HepG2 (cell line): Measurements from ENCODE around the gene CATSPERD. TPM values are rescaled to one million over a fixed set of nuclear protein-coding genes. Genes with fewer than 3 reads are reported as not detected.

Experiments
- ATF6 ChIP-seq: sonication (generic); formaldehyde crosslinking; conservative IDR thresholded peaks from 2 replicates; pipeline ENCODE4 v1.4.0; 2020; ENCODE audit warnings: missing genetic modification reagents
- EED ChIP-seq: sonication (generic); formaldehyde crosslinking; IDR thresholded peaks from 2 replicates; pipeline ENCODE4 v1.5.0; 2020; ENCODE audit warnings: mild to moderate bottlenecking, missing genetic modification reagents
- HES4 ChIP-seq: sonication (generic); formaldehyde crosslinking; IDR thresholded peaks from 2 replicates; pipeline ENCODE4 v1.9.0; 2021; ENCODE audit warnings: mild to moderate bottlenecking, missing genetic modification reagents, borderline replicate concordance
- ISL2 ChIP-seq: sonication (generic); formaldehyde crosslinking; IDR thresholded peaks from 2 replicates; pipeline ENCODE4 v1.5.0; 2020; ENCODE audit warnings: missing genetic modification reagents
- KLF12 ChIP-seq: sonication (generic); formaldehyde crosslinking; IDR thresholded peaks from 2 replicates; pipeline ENCODE4 v1.4.0; 2020; ENCODE audit warnings: missing genetic modification reagents, borderline replicate concordance
- LBX2 ChIP-seq: sonication (generic); formaldehyde crosslinking; IDR thresholded peaks from 2 replicates; pipeline ENCODE4 v1.5.0; 2020; ENCODE audit warnings: missing genetic modification reagents, mild to moderate bottlenecking, borderline replicate concordance
- NRL ChIP-seq: sonication (generic); formaldehyde crosslinking; IDR thresholded peaks from 2 replicates; pipeline ENCODE4 v1.5.0; 2020; ENCODE audit warnings: missing genetic modification reagents, mild to moderate bottlenecking, moderate library complexity, borderline replicate concordance
- SKIL ChIP-seq: sonication (generic); formaldehyde crosslinking; IDR thresholded peaks from 2 replicates; pipeline ENCODE4 v1.8.0; 2022; ENCODE audit warnings: missing genetic modification reagents, mild to moderate bottlenecking, moderate library complexity, borderline replicate concordance
- TGIF2 ChIP-seq: IDR thresholded peaks from 2 replicates; pipeline ENCODE4 v1.6.1; 2016; ENCODE audit warnings: control low read depth, missing compliant biosample characterization
- ZNF275 ChIP-seq: sonication (generic); formaldehyde crosslinking; IDR thresholded peaks from 2 replicates; pipeline ENCODE4 v1.8.0; 2022; ENCODE audit warnings: missing genetic modification reagents, mild to moderate bottlenecking, inconsistent platforms, borderline replicate concordance
- ZNF280B ChIP-seq: sonication (generic); formaldehyde crosslinking; IDR thresholded peaks from 2 replicates; pipeline ENCODE4 v1.5.0; 2020; ENCODE audit warnings: missing genetic modification reagents, mild to moderate bottlenecking, borderline replicate concordance
- ZNF296 ChIP-seq: sonication (generic); formaldehyde crosslinking; conservative IDR thresholded peaks from 2 replicates; pipeline ENCODE4 v1.5.0; 2020; ENCODE audit warnings: mild to moderate bottlenecking, missing genetic modification reagents
- ZNF362 ChIP-seq: sonication (generic); formaldehyde crosslinking; IDR thresholded peaks from 2 replicates; pipeline ENCODE4 v1.4.0; 2020; ENCODE audit warnings: missing genetic modification reagents, mild to moderate bottlenecking, borderline replicate concordance
- ZNF432 ChIP-seq: sonication (generic); formaldehyde crosslinking; IDR thresholded peaks from 2 replicates; pipeline ENCODE4 v1.5.0; 2020; ENCODE audit warnings: missing genetic modification reagents, mild to moderate bottlenecking, borderline replicate concordance
- ZNF496 ChIP-seq: sonication (generic); formaldehyde crosslinking; IDR thresholded peaks from 2 replicates; pipeline ENCODE4 v1.8.1; 2023; ENCODE audit warnings: mild to moderate bottlenecking, moderate library complexity, missing genetic modification reagents; ENCODE audit not compliant: insufficient replicate concordance
- ZNF780A ChIP-seq: sonication (generic); formaldehyde crosslinking; IDR thresholded peaks from 2 replicates; pipeline ENCODE4 v1.8.0; 2022; ENCODE audit warnings: mild to moderate bottlenecking, missing genetic modification reagents, moderate library complexity
- ZNF891 ChIP-seq: sonication (generic); formaldehyde crosslinking; IDR thresholded peaks from 2 replicates; pipeline ENCODE4 v1.5.0; 2020; ENCODE audit warnings: mild to moderate bottlenecking, missing genetic modification reagents
- polyA plus RNA-seq, 8 experiments: library from polyadenylated mRNA; depleted of rRNA in 3 of 8; stranded (reverse) in 7 of 8; unstranded in 1 of 8; fragments of >200 nt; fragmentation: Illumina TruSeq in 4 of 8; extraction: Trizol in 4 of 8; gene quantifications; 2 replicates each; pipeline versions ENCODE4 v1.2.1 to v1.2.3, GENCODE V29; 2011 to 2016; ENCODE audit warnings: low read depth in 4 of 8, missing spikeins in 1 of 8, mixed read lengths in 1 of 8; ENCODE audit not compliant: insufficient read depth in 1 of 8
- total RNA-seq, 5 experiments: library from RNA; depleted of rRNA; stranded (reverse); fragments of >200 nt; fragmentation: Illumina TruSeq; extraction: Trizol; gene quantifications; 2 replicates each; pipeline ENCODE4 v1.2.3, GENCODE V29; 2016; ENCODE audit warnings: low read depth in 1 of 5

Gene CATSPERD
- total and polyA plus RNA-seq, 2 of the 13 experiments (the other 11 are each of a cell fraction or from before 2014, with no cell fraction given) = 0.04 TPM; not detected in 1

GRCh38 chr19:5690125-5690954 is 30.1 kb upstream of the CATSPERD start, which contains the start of gene RPL36 (continued):
- TF ChIP-seq ZNF296 (no peak), NRL (CRISPR knock-in tag) (peak; percentile 87; the same call in 1 of the 2 replicates), ISL2 (peak; percentile 69; the same call in 1 of the 2 replicates), HES4 (peak; percentile 94), ZNF432 (no peak), ZNF275 (CRISPR knock-in tag) (peak; percentile 95; the same call in 1 of the 2 replicates), ZNF362 (CRISPR knock-in tag) (no peak), ATF6 (no peak), ZNF496 (no peak), EED (peak; percentile 92), LBX2 (CRISPR knock-in tag) (peak; percentile 73; the same call in 1 of the 2 replicates), SKIL (CRISPR knock-in tag) (peak; percentile 28; the same call in 1 of the 2 replicates), KLF12 (CRISPR knock-in tag) (peak; percentile 82), TGIF2 (no peak; the same call in 1 of the 2 replicates), ZNF280B (CRISPR knock-in tag) (no peak; the same call in 1 of the 2 replicates), ZNF891 (CRISPR knock-in tag) (peak; percentile 77; the same call in 1 of the 2 replicates), ZNF780A (CRISPR knock-in tag) (peak; percentile 82)
